ENCODE data around the gene HECW1.
"Not testable (repeated sequence)": the region's sequence is repeated elsewhere in the genome, so short reads cannot be mapped to it uniquely, and the experiment has no call there.

Gene HECW1

GRCh38 chr7:43112941-43113621 lies 634 bp downstream of the HECW1 start:
- no peak for DNase-seq (ENCODE audit: low read depth)

GRCh38 chr7:43113622-43114457 lies 1.4 kb downstream of the HECW1 start:
- DNase-seq (ENCODE audit: low read depth): no peak

GRCh38 chr7:43114458-43114780 lies 2.0 kb downstream of the HECW1 start:
- DNase-seq (ENCODE audit: low read depth): no peak

- DNase-seq (ENCODE audit: low read depth): no peak
Observed at GRCh38 chr7:43116451-43116850, 4.0 kb downstream of the HECW1 start.

GRCh38 chr7:43117095-43117494 lies 4.6 kb downstream of the HECW1 start:
- no peak for DNase-seq (ENCODE audit: low read depth)

GRCh38 chr7:43117861-43118260 lies 5.4 kb downstream of the HECW1 start:
- DNase-seq (ENCODE audit: low read depth): no peak

- DNase-seq (ENCODE audit: low read depth): no peak
Observed at GRCh38 chr7:43118313-43118712, 5.9 kb downstream of the HECW1 start.

- DNase-seq (ENCODE audit: low read depth): no peak
Observed at GRCh38 chr7:43119371-43120075, 7.1 kb downstream of the HECW1 start.

GRCh38 chr7:43121973-43122372 lies 9.5 kb downstream of the HECW1 start:
- no peak for DNase-seq (ENCODE audit: low read depth)

- no peak for DNase-seq (ENCODE audit: low read depth)
Observed at GRCh38 chr7:43123457-43123856, 11.0 kb downstream of the HECW1 start.

- DNase-seq (ENCODE audit: low read depth): no peak
Observed at GRCh38 chr7:43124388-43124787, 11.9 kb downstream of the HECW1 start.

GRCh38 chr7:43130347-43130746 lies 17.9 kb downstream of the HECW1 start:
- DNase-seq (ENCODE audit: low read depth): no peak

- DNase-seq (ENCODE audit: low read depth): no peak
Observed at GRCh38 chr7:43135129-43135528, 22.7 kb downstream of the HECW1 start.

GRCh38 chr7:43136064-43136463 lies 23.6 kb downstream of the HECW1 start:
- no peak for DNase-seq (ENCODE audit: low read depth)

GRCh38 chr7:43137121-43137744 lies 24.8 kb downstream of the HECW1 start:
- DNase-seq (ENCODE audit: low read depth): not testable (repeated sequence)

GRCh38 chr7:43137811-43138210 lies 25.4 kb downstream of the HECW1 start:
- no peak for DNase-seq (ENCODE audit: low read depth)

GRCh38 chr7:43138710-43139109 lies 26.3 kb downstream of the HECW1 start:
- DNase-seq (ENCODE audit: low read depth): no peak

- no peak for DNase-seq (ENCODE audit: low read depth)
Observed at GRCh38 chr7:43139137-43139536, 26.7 kb downstream of the HECW1 start.

- no peak for DNase-seq (ENCODE audit: low read depth)
Observed at GRCh38 chr7:43140186-43140585, 27.7 kb downstream of the HECW1 start.

GRCh38 chr7:43141091-43141490 lies 28.6 kb downstream of the HECW1 start:
- no peak for DNase-seq (ENCODE audit: low read depth)

GRCh38 chr7:43142703-43143102 lies 30.3 kb downstream of the HECW1 start:
- no peak for DNase-seq (ENCODE audit: low read depth)

- no peak for DNase-seq (ENCODE audit: low read depth)
Observed at GRCh38 chr7:43143918-43144589, 31.6 kb downstream of the HECW1 start.
